Sigmoid colon (tissue), 4 donors: Measurements from ENCODE around the gene DNAJC27.

ENCODE experiments used
- CTCF ChIP-seq, 4 experiments: fragments of 450-650 bp in 3 of 4; fragments of 200-600 bp in 1 of 4; IDR thresholded peaks; one replicate each; pipeline ENCODE4 v1.5.1; 2016 to 2019; ENCODE audit warnings: antibody characterized with exemption in 4 of 4, mild to moderate bottlenecking in 3 of 4, moderate library complexity in 2 of 4
- EP300 ChIP-seq, 4 donors: sonication (generic); formaldehyde crosslinking; IDR thresholded peaks; one replicate each; pipeline ENCODE4 v1.6.1; 2017; ENCODE audit warnings: antibody characterized with exemption in 4 of 4
- POLR2A ChIP-seq, 2 donors: fragments of 450-650 bp; IDR thresholded peaks; one replicate each; pipeline ENCODE4 v1.6.1; 2016; ENCODE audit warnings: antibody characterized with exemption in 2 of 2, mild to moderate bottlenecking in 2 of 2, moderate library complexity in 2 of 2
- POLR2AphosphoS5 ChIP-seq, 4 donors: sonication (generic); formaldehyde crosslinking; IDR thresholded peaks; one replicate each; pipeline ENCODE4 v1.6.1; 2017; ENCODE audit warnings: antibody characterized with exemption in 4 of 4

GRCh38 chr2:24977631-24978030, 5.9 kb upstream of the DNAJC27 start:
- TF ChIP-seq CTCF (IDR thresholded peaks at IDR 0.05) (no peak), POLR2A (IDR thresholded peaks at IDR 0.05) (no peak), EP300 (IDR thresholded peaks at IDR 0.05) (no peak), POLR2AphosphoS5 (IDR thresholded peaks at IDR 0.05) (no peak)
